Stimulated activated naive CD8-positive, alpha-beta T cell treated with anti-CD3 and anti-CD28 coated beads, Interleukin-15, amount 100 ng/mL, for 72 hours (primary cell): Measurements from ENCODE around the gene EPS8L3.
A peak's percentile ranks its signal among the peaks of the same experiment; 100 is the strongest.
"Not testable (repeated sequence)": the region's sequence is repeated elsewhere in the genome, so short reads cannot be mapped to it uniquely, and the experiment has no call there.

ENCODE experiments used
- ATAC-seq: fragments of 150-1000 bp; cut with Tn5 transposase; 2 replicates; pipeline ENCODE4 v1.10.0; 2021; ENCODE audit warnings: mild to moderate bottlenecking, moderate library complexity
- DNase-seq, 2 donors: peaks; one replicate each; pipeline ENCODE4 v3.0.0; 2021 to 2022
- H3K27ac Mint-ChIP-seq, 2 donors: one replicate each; pipeline ENCODE4 v1.8.0; 2022; ENCODE audit warnings: mild to moderate bottlenecking in 2 of 2, mixed read lengths in 2 of 2, moderate library complexity in 2 of 2
- H3K27me3 Mint-ChIP-seq: one replicate; pipeline ENCODE4 v1.8.0; 2022; ENCODE audit warnings: mixed read lengths
- H3K4me1 Mint-ChIP-seq: one replicate; pipeline ENCODE4 v1.8.0; 2022; ENCODE audit warnings: mild to moderate bottlenecking, mixed read lengths
- H3K4me3 Mint-ChIP-seq, 2 donors: one replicate each; pipeline ENCODE4 v1.8.0; 2022; ENCODE audit warnings: mild to moderate bottlenecking in 2 of 2, mixed read lengths in 2 of 2, moderate library complexity in 1 of 2
- H3K9me3 Mint-ChIP-seq, 2 donors: one replicate each; pipeline ENCODE4 v1.8.0; 2022; ENCODE audit warnings: mixed read lengths in 2 of 2

Gene EPS8L3

DNA sequence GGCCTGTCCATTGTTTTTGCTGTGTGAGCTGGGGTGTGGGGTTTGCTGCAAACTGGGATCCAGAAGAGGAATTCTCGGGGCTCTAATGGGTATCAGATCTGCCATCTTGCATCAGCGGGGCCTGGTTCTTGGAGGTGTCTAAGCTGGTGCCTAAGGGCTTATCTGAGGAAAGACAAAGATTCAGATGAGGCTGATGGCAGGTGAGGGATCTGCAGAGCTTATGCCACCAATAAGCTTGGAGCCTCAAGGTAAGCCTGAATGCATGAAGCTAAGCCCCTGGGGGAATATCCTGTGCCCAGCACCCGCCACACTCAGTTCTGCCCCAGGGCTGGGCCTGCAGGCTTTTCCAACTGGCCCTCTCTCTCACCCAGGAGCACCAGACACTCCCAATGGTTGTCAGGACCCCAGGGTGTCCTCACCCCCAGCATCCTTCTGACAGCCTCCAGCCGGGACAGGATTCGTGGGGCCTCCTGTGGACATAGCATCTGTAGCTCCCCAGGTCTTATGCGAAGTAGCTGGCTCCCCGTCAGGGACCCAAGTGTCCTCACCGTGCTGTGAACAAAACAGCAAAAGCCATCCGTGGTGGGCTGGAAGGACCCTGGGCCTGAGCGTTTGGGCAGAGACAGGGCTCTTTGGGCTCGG is 13.4 kb downstream of the EPS8L3 start:
- Mint-ChIP-seq H3K27me3 (peaks cover 49% of the 10 kb centered on the region), H3K4me1 (no peaks in the 10 kb centered on the region), H3K9me3 (no peaks in the 10 kb centered on the region), H3K27ac (no peak overlapping the region), H3K4me3 (no peak overlapping the region)
- ATAC-seq (no peak), DNase-seq (peak in 1 of 2 donors; percentile 6)

- ATAC-seq (no peak), DNase-seq (no peak)
- Mint-ChIP-seq H3K4me3 (no peak overlapping the region), H3K27ac (no peak overlapping the region), H3K9me3 (no peaks in the 10 kb centered on the region), H3K27me3 (peaks cover 55% of the 10 kb centered on the region), H3K4me1 (no peaks in the 10 kb centered on the region)
These were observed 14.5 kb downstream of the EPS8L3 start for GRCh38 chr1:109749221-109749620.

GRCh38 chr1:109748311-109748710 is 15.4 kb downstream of the EPS8L3 start:
- not testable (repeated sequence) for H3K4me3 Mint-ChIP-seq, ATAC-seq, DNase-seq, H3K9me3 Mint-ChIP-seq, H3K27ac Mint-ChIP-seq, H3K4me1 Mint-ChIP-seq
- peaks cover 55% of the 10 kb centered on the region for H3K27me3 Mint-ChIP-seq

- Mint-ChIP-seq H3K9me3 (no peaks in the 10 kb centered on the region), H3K4me1 (peaks cover 12% of the 10 kb centered on the region), H3K4me3 (peak within 1 kb of the TSS; percentile 45 to 87), H3K27ac (peak within 1 kb of the TSS in 1 of 2 donors; percentile 95), H3K27me3 (peaks cover 25% of the 10 kb centered on the region)
- ATAC-seq (no peak), DNase-seq (no peak)
These were observed 22.9 kb downstream of the EPS8L3 start, which contains the start of gene GSTM3 for GRCh38 chr1:109740615-109741373. Gene GSTM3 (minus strand): TSS chr1:109741038. CDS start chr1:109740287, 751 bp downstream.

DNA sequence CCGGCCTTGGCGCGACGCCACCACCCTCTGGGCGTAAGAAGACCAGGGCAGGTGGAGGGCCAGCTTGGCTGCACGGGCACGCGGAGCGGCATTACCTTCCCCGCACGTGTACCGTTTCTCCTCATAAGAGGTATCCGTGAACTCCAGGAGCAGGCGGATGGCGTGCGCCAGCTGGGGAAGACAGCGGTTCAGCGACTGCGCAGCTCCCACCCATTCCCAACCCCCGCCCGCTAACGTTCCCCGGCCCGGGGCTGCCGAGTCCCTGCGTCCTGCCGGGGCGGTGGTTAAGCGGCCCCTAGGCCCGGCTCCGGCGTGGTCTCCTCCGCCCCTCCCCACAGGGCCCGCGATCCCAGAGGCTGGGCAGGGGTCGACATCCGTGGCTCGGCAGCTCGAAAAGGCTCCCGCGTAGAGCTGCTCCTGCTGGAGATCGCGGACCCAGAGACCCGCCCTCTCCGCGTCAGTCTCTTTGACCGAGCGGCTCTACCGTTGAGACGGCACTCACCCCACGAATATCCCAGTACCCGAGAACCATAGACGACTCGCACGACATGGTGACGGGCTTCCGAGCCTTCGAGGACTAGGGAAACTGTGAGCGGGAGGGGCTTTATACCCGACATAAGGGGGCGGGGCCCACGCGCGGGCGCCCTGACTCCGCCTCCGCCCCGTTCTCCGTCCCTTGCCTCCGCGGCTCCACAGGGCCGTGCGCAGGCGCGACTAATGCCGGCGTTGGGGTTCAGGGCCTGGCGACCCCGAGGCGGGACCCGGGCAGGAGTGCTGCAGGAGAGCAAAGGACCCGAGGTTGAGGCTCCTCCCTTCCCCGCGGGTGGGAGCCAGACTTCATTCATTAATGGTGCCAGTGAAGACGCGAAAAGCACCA is 23.7 kb downstream of the EPS8L3 start:
- no peaks in the 10 kb centered on the region for H3K9me3 Mint-ChIP-seq
- H3K27me3 Mint-ChIP-seq = peaks cover 17% of the 10 kb centered on the region
- H3K4me3 Mint-ChIP-seq = peak overlapping the region; percentile 58 to 87
- H3K27ac Mint-ChIP-seq = peak overlapping the region in 1 of 2 donors; percentile 95
- H3K4me1 Mint-ChIP-seq = peaks cover 12% of the 10 kb centered on the region
- ATAC-seq (peak; percentile 94), DNase-seq (peak; percentile 67 to 83)

- ATAC-seq (no peak), DNase-seq (no peak)
- Mint-ChIP-seq H3K27ac (no peak overlapping the region), H3K4me1 (no peaks in the 10 kb centered on the region), H3K27me3 (no peaks in the 10 kb centered on the region), H3K9me3 (no peaks in the 10 kb centered on the region), H3K4me3 (no peak overlapping the region)
These were observed 30.4 kb downstream of the EPS8L3 start for GRCh38 chr1:109733236-109733870.

- ATAC-seq (no peak), DNase-seq (no peak)
- H3K27me3 Mint-ChIP-seq = no peaks in the 10 kb centered on the region
- no peaks in the 10 kb centered on the region for H3K9me3 Mint-ChIP-seq
- H3K27ac Mint-ChIP-seq = no peak overlapping the region
- H3K4me1 Mint-ChIP-seq = peaks cover under 1% of the 10 kb centered on the region
- H3K4me3 Mint-ChIP-seq = no peak overlapping the region
These were observed 31.3 kb downstream of the EPS8L3 start for GRCh38 chr1:109732390-109732881.

GRCh38 chr1:109730666-109731065 is 33.1 kb downstream of the EPS8L3 start:
- DNase-seq = no peak
- ATAC-seq = no peak
- Mint-ChIP-seq H3K4me1 (peaks cover 6% of the 10 kb centered on the region), H3K27ac (no peak overlapping the region), H3K27me3 (no peaks in the 10 kb centered on the region), H3K9me3 (no peaks in the 10 kb centered on the region), H3K4me3 (no peak overlapping the region)

DNA sequence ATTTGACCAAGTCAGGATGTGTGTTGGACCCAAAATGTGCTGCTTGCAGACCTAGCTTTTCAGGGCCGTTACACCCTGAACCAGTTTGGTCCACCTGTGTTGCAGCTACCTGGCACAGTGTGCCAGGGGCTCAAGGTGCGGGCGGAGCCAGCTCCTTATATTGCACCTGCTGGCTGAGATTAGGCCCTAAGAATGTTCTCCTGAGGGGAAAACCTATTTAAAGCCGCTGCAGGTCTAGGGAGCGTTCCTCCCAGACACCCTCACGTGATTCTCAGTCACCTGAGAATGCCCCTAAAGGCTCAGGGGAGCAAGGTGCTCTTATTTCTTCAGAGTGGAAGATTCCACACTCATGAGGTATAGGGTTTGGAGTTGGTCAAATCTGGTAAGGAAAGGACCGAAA is 34.9 kb downstream of the EPS8L3 start:
- Mint-ChIP-seq H3K4me3 (no peak overlapping the region), H3K9me3 (no peaks in the 10 kb centered on the region), H3K4me1 (peaks cover 6% of the 10 kb centered on the region), H3K27me3 (no peaks in the 10 kb centered on the region), H3K27ac (no peak overlapping the region)
- DNase-seq (no peak), ATAC-seq (no peak)

DNA sequence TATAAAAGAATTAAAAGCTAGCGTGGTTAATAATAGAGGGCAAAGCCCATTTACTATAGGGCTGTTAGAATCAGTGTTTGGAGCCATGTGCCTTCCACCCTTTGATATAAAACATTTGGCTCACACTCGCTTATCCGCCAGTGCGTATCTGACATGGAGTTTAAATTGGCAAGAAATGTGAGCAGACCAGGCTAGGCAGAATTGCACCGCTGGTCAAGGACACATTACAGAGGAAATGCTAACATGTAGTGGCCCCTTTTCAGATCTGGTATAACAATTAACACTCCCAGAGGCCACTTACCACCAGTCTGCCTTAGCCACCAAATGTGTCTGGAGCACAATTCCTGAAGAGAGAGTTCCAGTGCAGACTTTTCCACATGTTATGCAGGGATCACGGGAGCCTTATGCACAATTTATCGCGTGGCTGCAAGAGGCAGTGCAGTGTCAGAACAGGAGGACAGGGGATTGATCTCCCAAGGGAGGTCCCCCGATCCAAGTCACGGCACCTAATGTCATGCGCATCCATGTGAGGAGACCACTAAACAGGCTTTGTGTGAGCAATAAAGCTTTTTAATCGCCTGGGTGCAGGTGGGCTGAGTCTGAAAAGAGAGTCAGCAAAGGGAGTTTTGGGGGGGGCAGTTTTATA is 36.9 kb downstream of the EPS8L3 start:
- Mint-ChIP-seq H3K4me1 (peaks cover 6% of the 10 kb centered on the region), H3K9me3 (no peaks in the 10 kb centered on the region), H3K27ac (no peak overlapping the region), H3K4me3 (no peak overlapping the region), H3K27me3 (no peaks in the 10 kb centered on the region)
- ATAC-seq = no peak
- DNase-seq = no peak

GRCh38 chr1:109726007-109726406 is 37.7 kb downstream of the EPS8L3 start:
- ATAC-seq (no peak), DNase-seq (no peak)
- H3K27ac Mint-ChIP-seq = no peak overlapping the region
- H3K4me1 Mint-ChIP-seq = peaks cover 6% of the 10 kb centered on the region
- no peaks in the 10 kb centered on the region for H3K9me3 Mint-ChIP-seq
- no peak overlapping the region for H3K4me3 Mint-ChIP-seq
- no peaks in the 10 kb centered on the region for H3K27me3 Mint-ChIP-seq

- no peaks in the 10 kb centered on the region for H3K9me3 Mint-ChIP-seq
- no peaks in the 10 kb centered on the region for H3K27me3 Mint-ChIP-seq
- H3K27ac Mint-ChIP-seq = no peak overlapping the region
- no peak overlapping the region for H3K4me3 Mint-ChIP-seq
- H3K4me1 Mint-ChIP-seq = peaks cover 6% of the 10 kb centered on the region
- ATAC-seq (no peak), DNase-seq (no peak)
These were observed 38.2 kb downstream of the EPS8L3 start for GRCh38 chr1:109725510-109725909.

DNA sequence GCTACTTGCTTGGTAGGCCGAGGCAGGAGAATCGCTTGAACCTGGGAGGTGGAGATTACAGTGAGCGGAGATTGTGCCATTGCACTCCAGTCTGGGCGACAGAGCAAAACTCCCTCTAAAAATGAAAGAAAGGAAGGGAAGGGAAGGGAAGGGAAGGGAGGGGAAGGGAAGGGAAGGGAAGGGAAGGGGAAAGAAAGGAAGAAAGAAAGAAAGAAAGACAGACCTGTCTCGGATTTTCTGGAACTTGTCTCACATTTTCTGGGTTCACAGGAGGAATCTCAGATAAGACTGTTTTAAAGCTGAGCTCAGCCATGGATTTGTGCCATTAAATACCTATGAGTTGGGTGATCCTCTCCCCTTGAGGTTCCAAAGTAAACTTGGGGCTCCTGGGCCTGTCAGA is 38.8 kb downstream of the EPS8L3 start:
- no peak overlapping the region for H3K4me3 Mint-ChIP-seq
- no peaks in the 10 kb centered on the region for H3K27me3 Mint-ChIP-seq
- no peaks in the 10 kb centered on the region for H3K9me3 Mint-ChIP-seq
- DNase-seq (no peak), ATAC-seq (no peak)
- H3K4me1 Mint-ChIP-seq = peaks cover 6% of the 10 kb centered on the region
- H3K27ac Mint-ChIP-seq = no peak overlapping the region

GRCh38 chr1:109722908-109723691 is 40.6 kb downstream of the EPS8L3 start:
- Mint-ChIP-seq H3K4me1 (peaks cover 11% of the 10 kb centered on the region), H3K27me3 (peaks cover 1% of the 10 kb centered on the region), H3K9me3 (no peaks in the 10 kb centered on the region), H3K27ac (no peak overlapping the region), H3K4me3 (no peak overlapping the region)
- ATAC-seq (no peak), DNase-seq (no peak)
